ENCODE results near the gene CDC42BPB. TPM values are rescaled to one million over a fixed set of nuclear protein-coding genes. Genes with fewer than 3 reads are reported as not detected.

CDC42BPB gene
- total RNA-seq, 1 donor from 2014 or later = 103 TPM

GRCh38 chr14:103097244-103097993 is 40.1 kb upstream of the CDC42BPB start:
- TF ChIP-seq CTCF (IDR thresholded peaks at IDR 0.05; ENCODE audit: unreplicated experiment) = no peak
- DNase-seq (ENCODE audit: low spot score in 2 of 2, unreplicated experiment in 2 of 2) = no peak
- Mint-ChIP-seq H3K4me3 (no peak overlapping the region), H3K4me1 (no peaks in the 10 kb centered on the region), H3K27ac (no peak overlapping the region), H3K36me3 (no peaks in the 10 kb centered on the region), H3K27me3 (ENCODE audit: low read depth) (peaks cover 3% of the 10 kb centered on the region), H3K9me3 (no peaks in the 10 kb centered on the region)

- no peaks in the 10 kb centered on the region for H3K4me1 Mint-ChIP-seq
- H3K9me3 Mint-ChIP-seq = no peaks in the 10 kb centered on the region
- H3K27me3 Mint-ChIP-seq (ENCODE audit: low read depth) = peaks cover 1% of the 10 kb centered on the region
- H3K27ac Mint-ChIP-seq = peak overlapping the region; percentile 23
- TF ChIP-seq CTCF (IDR thresholded peaks at IDR 0.05; ENCODE audit: unreplicated experiment) = no peak
- no peak for DNase-seq (ENCODE audit: low spot score in 2 of 2, unreplicated experiment in 2 of 2)
- H3K4me3 Mint-ChIP-seq = no peak overlapping the region
- no peaks in the 10 kb centered on the region for H3K36me3 Mint-ChIP-seq
Observed at GRCh38 chr14:103096387-103096786, 39.0 kb upstream of the CDC42BPB start.

GRCh38 chr14:103095210-103095778 is 37.9 kb upstream of the CDC42BPB start:
- H3K36me3 Mint-ChIP-seq = no peaks in the 10 kb centered on the region

GRCh38 chr14:103094406-103095209 is 37.3 kb upstream of the CDC42BPB start, which contains the start of gene EXOC3L4:
TSS of gene EXOC3L4 (plus strand) at chr14:103094725. CDS start at chr14:103100220, 5,495 bp downstream.
- Mint-ChIP-seq H3K4me1 (no peaks in the 10 kb centered on the region), H3K9me3 (no peaks in the 10 kb centered on the region), H3K27me3 (ENCODE audit: low read depth) (peaks cover 4% of the 10 kb centered on the region), H3K4me3 (no peak within 1 kb of the TSS), H3K27ac (no peak within 1 kb of the TSS), H3K36me3 (no peaks in the 10 kb centered on the region)
- no peak for TF ChIP-seq CTCF (IDR thresholded peaks at IDR 0.05; ENCODE audit: unreplicated experiment)
- DNase-seq (ENCODE audit: low spot score in 2 of 2, unreplicated experiment in 2 of 2) = no peak

More at GRCh38 chr14:103095210-103095778, 37.9 kb upstream of the CDC42BPB start:
- Mint-ChIP-seq H3K4me3 (no peak overlapping the region), H3K9me3 (no peaks in the 10 kb centered on the region), H3K27me3 (ENCODE audit: low read depth) (peaks cover 4% of the 10 kb centered on the region), H3K4me1 (no peaks in the 10 kb centered on the region), H3K27ac (no peak overlapping the region)
- TF ChIP-seq CTCF (IDR thresholded peaks at IDR 0.05; ENCODE audit: unreplicated experiment) = no peak
- no peak for DNase-seq (ENCODE audit: low spot score in 2 of 2, unreplicated experiment in 2 of 2)

- no peaks in the 10 kb centered on the region for H3K36me3 Mint-ChIP-seq
- no peak overlapping the region for H3K4me3 Mint-ChIP-seq
- H3K4me1 Mint-ChIP-seq = no peaks in the 10 kb centered on the region
- H3K9me3 Mint-ChIP-seq = no peaks in the 10 kb centered on the region
- no peak for DNase-seq (ENCODE audit: low spot score in 2 of 2, unreplicated experiment in 2 of 2)
- no peak for TF ChIP-seq CTCF (IDR thresholded peaks at IDR 0.05; ENCODE audit: unreplicated experiment)
- H3K27me3 Mint-ChIP-seq (ENCODE audit: low read depth) = peaks cover 4% of the 10 kb centered on the region
- no peak overlapping the region for H3K27ac Mint-ChIP-seq
Observed at GRCh38 chr14:103093856-103094405, 36.6 kb upstream of the CDC42BPB start.

All from mesothelial cell of epicardium (in vitro differentiated cells).